Esophagus squamous epithelium (tissue), 5 donors: Measurements from ENCODE around the gene IL21R. TPM values are rescaled to one million over a fixed set of nuclear protein-coding genes. Genes with fewer than 3 reads are reported as not detected.

ENCODE experiments used
- DNase-seq: peaks from one replicate; lab custom pipeline; 2025; lab: John Stamatoyannopoulos, UW
- H3K27ac ChIP-seq, 4 donors: fragments of 200-600 bp; sonication (generic); one replicate each; pipeline ENCODE4 v1.5.1; 2016 to 2019; ENCODE audit warnings: mild to moderate bottlenecking in 1 of 4
- H3K27me3 ChIP-seq, 4 donors: fragments of 200-600 bp; sonication (generic); 1 replicate in 3 of 4; 2 replicates in 1 of 4; pipeline versions ENCODE4 v1.5.1 to v1.6.0; 2017 to 2021; ENCODE audit warnings: antibody characterized with exemption in 1 of 4
- H3K36me3 ChIP-seq, 3 donors: fragments of 200-600 bp; sonication (generic); one replicate each; pipeline ENCODE4 v1.5.1; 2016 to 2019
- H3K4me1 ChIP-seq, 3 donors: fragments of 200-600 bp; sonication (generic); one replicate each; pipeline ENCODE4 v1.5.1; 2017 to 2019
- H3K4me3 ChIP-seq, 4 donors: fragments of 200-600 bp; sonication (generic); 1 replicate in 3 of 4; 2 replicates in 1 of 4; pipeline ENCODE4 v1.5.1; 2016 to 2019; ENCODE audit warnings: mild to moderate bottlenecking in 2 of 4, moderate library complexity in 1 of 4
- H3K9me3 ChIP-seq, 3 donors: fragments of 200-600 bp; sonication (generic); one replicate each; pipeline ENCODE4 v1.5.1; 2016 to 2019
- CTCF ChIP-seq, 6 experiments: fragments of 450-650 bp in 4 of 6; fragments of 200-600 bp in 2 of 6; sonication (generic) in 2 of 6; IDR thresholded peaks; one replicate each; pipeline ENCODE4 v1.5.1; 2016 to 2019; ENCODE audit warnings: antibody characterized with exemption in 6 of 6, mild to moderate bottlenecking in 4 of 6, moderate library complexity in 4 of 6
- POLR2A ChIP-seq, 4 donors: fragments of 450-650 bp; IDR thresholded peaks; one replicate each; pipeline ENCODE4 v1.6.1; 2017; ENCODE audit warnings: antibody characterized with exemption in 4 of 4, mild to moderate bottlenecking in 4 of 4, moderate library complexity in 3 of 4
- WGBS, 2 donors: methylation state at CpG; one replicate each; pipeline ENCODE4 v1.1.5; 2018; 5-methylcytosine and 5-hydroxymethylcytosine counted together
- intact Hi-C: fragments of 100-400 bp; cut with DNase I; formaldehyde crosslinking; loops from one replicate; pipeline ENCODE4 v1.15.0; 2022
- total RNA-seq, 4 donors: library from RNA; depleted of rRNA; stranded (reverse); fragments of >200 nt; gene quantifications; one replicate each; pipeline ENCODE4 v1.1.0, GENCODE V29; 2016
- donor health status: DM: yes; HTN: yes; CAD: no.

Gene IL21R
- total RNA-seq, 4 donors from 2014 or later, result 0.23 to 1.2 (median 0.39) TPM

DNA sequence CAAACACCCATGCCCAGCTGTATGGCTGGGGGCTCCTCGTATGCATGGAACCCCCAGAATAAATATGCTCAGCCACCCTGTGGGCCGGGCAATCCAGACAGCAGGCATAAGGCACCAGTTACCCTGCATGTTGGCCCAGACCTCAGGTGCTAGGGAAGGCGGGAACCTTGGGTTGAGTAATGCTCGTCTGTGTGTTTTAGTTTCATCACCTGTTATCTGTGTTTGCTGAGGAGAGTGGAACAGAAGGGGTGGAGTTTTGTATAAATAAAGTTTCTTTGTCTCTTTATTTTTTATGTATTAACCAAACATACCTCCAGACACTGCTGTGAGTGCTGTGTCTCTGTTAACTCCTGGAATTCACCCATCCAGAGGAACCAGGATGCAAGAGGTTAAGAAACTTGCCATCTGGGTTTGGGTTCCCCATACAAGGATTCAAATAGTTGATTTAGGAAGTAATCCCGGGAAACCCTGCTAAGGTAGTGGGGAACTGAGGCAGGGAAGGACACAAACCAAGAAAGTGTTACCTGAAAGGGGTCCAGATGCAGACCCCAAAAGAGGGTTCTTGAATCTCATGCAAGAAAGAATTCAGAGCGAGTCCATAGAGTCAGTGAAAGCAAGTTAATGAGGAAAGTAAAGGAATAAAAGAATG, 37.4 kb upstream of the IL21R start:
- H3K36me3 ChIP-seq, result peaks cover 13 to 47% (median 33%) of the 10 kb centered on the region in 3 donors
- peak overlapping the region; percentile 42 to 76 (median 72) for H3K27ac ChIP-seq

DNA sequence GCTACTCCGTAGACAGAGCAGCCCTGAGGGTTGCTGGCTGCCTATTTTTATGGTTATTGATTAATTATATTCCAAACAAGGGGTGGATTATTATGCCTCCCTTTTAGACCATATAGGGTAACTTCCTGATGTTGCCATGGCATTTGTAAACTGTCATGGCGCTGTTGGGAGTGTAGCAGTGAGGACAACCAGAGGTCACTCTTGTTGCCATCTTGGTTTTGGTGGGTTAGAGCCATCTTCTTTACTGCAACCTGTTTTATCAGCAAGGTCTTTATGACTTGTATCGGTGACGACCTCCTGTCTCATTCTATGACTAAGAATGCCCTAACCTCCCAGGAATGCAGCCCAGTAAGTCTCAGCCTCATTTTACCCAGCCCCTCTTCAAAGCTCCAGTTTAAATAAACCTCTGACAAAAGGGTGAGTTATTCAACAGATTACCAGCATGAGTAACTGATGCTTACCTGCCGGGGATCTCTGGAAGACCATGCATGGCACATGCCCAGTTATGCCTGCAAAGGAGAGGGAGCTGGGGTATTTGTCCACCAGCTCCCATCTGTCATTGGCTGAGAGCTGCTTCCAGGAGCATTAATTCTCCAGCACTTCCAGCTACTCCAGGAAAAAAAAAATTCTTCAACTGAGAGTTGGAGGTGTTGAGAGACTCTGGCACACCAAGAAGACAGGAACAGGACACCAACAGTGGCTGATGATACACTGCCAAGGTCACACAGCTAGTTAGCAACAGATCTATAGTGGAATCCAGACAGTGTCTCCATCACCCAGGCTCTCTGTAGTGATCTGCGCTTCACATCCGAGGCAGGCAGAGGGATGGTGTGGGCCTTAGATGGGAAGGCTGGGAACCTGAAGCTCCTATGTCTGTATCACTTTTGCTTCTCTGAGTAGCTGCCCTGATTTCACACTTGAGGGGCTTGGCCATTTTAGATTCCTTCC, 36.6 kb upstream of the IL21R start:
- no peak for DNase-seq
- Histone ChIP-seq H3K4me1 (peaks cover 16 to 66% (median 42%) of the 10 kb centered on the region in 3 donors), H3K27me3 (no peaks in the 10 kb centered on the region), H3K36me3 (peaks cover 12 to 39% (median 27%) of the 10 kb centered on the region in 3 donors), H3K27ac (peak overlapping the region; percentile 42 to 75 (median 72)), H3K9me3 (no peaks in the 10 kb centered on the region), H3K4me3 (no peak overlapping the region)
- TF ChIP-seq CTCF (IDR thresholded peaks at IDR 0.05) (no peak), POLR2A (IDR thresholded peaks at IDR 0.05) (no peak)
- intact Hi-C loops, result loop anchor here (5.0 kb wide), 1 partner anchor 128 kb away; no protein-coding TSS in a partner anchor
- WGBS, 2 donors, result 47% methylated on average over 4 to 7 of the region's 7 CpGs

More for the DNA sequence above, 37.4 kb upstream of the IL21R start:
- Histone ChIP-seq H3K4me1 (peaks cover 16 to 73% (median 42%) of the 10 kb centered on the region in 3 donors), H3K4me3 (no peak overlapping the region), H3K27me3 (no peaks in the 10 kb centered on the region), H3K9me3 (no peaks in the 10 kb centered on the region)
- intact Hi-C loops, result loop anchor here (5.0 kb wide), 1 partner anchor 127 kb away; no protein-coding TSS in a partner anchor
- 43 to 49% methylated on average over 5 to 6 of the region's 6 CpGs for WGBS, 2 donors
- TF ChIP-seq CTCF (IDR thresholded peaks at IDR 0.05), result no peak
- no peak for TF ChIP-seq POLR2A (IDR thresholded peaks at IDR 0.05)
- no peak for DNase-seq

GRCh38 chr16:27366687-27367460, 35.1 kb upstream of the IL21R start:
- H3K27me3 ChIP-seq, result no peaks in the 10 kb centered on the region
- WGBS, 2 donors, result 41 to 84% methylated on average over 8 to 9 of the region's 14 CpGs
- H3K36me3 ChIP-seq, result peaks cover 12 to 25% (median 20%) of the 10 kb centered on the region in 3 donors
- no peaks in the 10 kb centered on the region for H3K9me3 ChIP-seq
- peak overlapping the region; percentile 64 to 75 (median 72) for H3K27ac ChIP-seq
- intact Hi-C loops, result loop anchor here (5.0 kb wide), 1 partner anchor 130 kb away; no protein-coding TSS in a partner anchor
- peaks cover 16 to 58% (median 42%) of the 10 kb centered on the region in 3 donors for H3K4me1 ChIP-seq
- no peak for DNase-seq
- TF ChIP-seq POLR2A (IDR thresholded peaks at IDR 0.05), result no peak
- TF ChIP-seq CTCF (IDR thresholded peaks at IDR 0.05), result no peak
- H3K4me3 ChIP-seq, result no peak overlapping the region

- DNase-seq, result peak; percentile 34
Observed at GRCh38 chr16:27367461-27368357, 34.3 kb upstream of the IL21R start.

More at GRCh38 chr16:27367461-27368357, 34.3 kb upstream of the IL21R start:
- peak; percentile 71 to 87 (median 81) for TF ChIP-seq CTCF (IDR thresholded peaks at IDR 0.05)
- no peak for TF ChIP-seq POLR2A (IDR thresholded peaks at IDR 0.05)
- intact Hi-C loops, result loop anchor here (5.0 kb wide), 1 partner anchor 130 kb away; no protein-coding TSS in a partner anchor
- Histone ChIP-seq H3K27me3 (no peaks in the 10 kb centered on the region), H3K4me1 (peaks cover 16 to 50% (median 36%) of the 10 kb centered on the region in 3 donors), H3K27ac (peak overlapping the region; percentile 71 to 80 (median 74)), H3K4me3 (peak overlapping the region; percentile 1 to 49 (median 14)), H3K9me3 (no peaks in the 10 kb centered on the region), H3K36me3 (peaks cover 9 to 16% (median 13%) of the 10 kb centered on the region in 3 donors)
- WGBS, 2 donors, result 7 to 14% methylated on average over 19 of the region's 27 CpGs
